ENCODE data around the gene NETO1.
A peak's percentile ranks its signal among the peaks of the same experiment; 100 is the strongest.

Gene NETO1

GRCh38 chr18:72866901-72867745 is 664 bp downstream of the NETO1 start:
- Histone ChIP-seq H3K9ac (ENCODE audit: low read depth, low read length, poor library complexity, severe bottlenecking) (peak overlapping the region; percentile 76), H3K9me3 (ENCODE audit: insufficient read depth, low read depth, low read length) (no peaks in the 10 kb centered on the region), H3F3A (ENCODE audit: low read depth) (peaks cover 3% of the 10 kb centered on the region; the same call in 1 of the 2 replicates), H2AFZ (ENCODE audit: low read length) (peak overlapping the region; percentile 91), H3K4me1 (ENCODE audit: insufficient read depth, low read length, poor library complexity, severe bottlenecking) (peaks cover 50% of the 10 kb centered on the region), H3K79me2 (ENCODE audit: insufficient read depth, low read length) (peaks cover 78% of the 10 kb centered on the region), H3K27me3 (ENCODE audit: insufficient read depth, low read length, poor library complexity, severe bottlenecking) (no peaks in the 10 kb centered on the region), H3K4me3 (ENCODE audit: low read length, poor library complexity, severe bottlenecking) (peak overlapping the region; percentile 85), H3K4me2 (ENCODE audit: low read depth, low read length, poor library complexity, severe bottlenecking) (peak overlapping the region; percentile 87), H3K36me3 (ENCODE audit: insufficient read depth, low read length) (peaks cover 16% of the 10 kb centered on the region; the same call in 1 of the 2 replicates), H3K9me2 (replicated peaks; ENCODE audit: low read depth, low read length) (no peaks in the 10 kb centered on the region), H4K20me1 (ENCODE audit: insufficient read depth, low read length, poor library complexity, severe bottlenecking) (peaks cover 17% of the 10 kb centered on the region)
- TF ChIP-seq EZH2phosphoT487 (IDR thresholded peaks at IDR 0.05; ENCODE audit: borderline replicate concordance) (no peak), CTCF (conservative IDR thresholded peaks at IDR 0.05; ENCODE audit: low read length) (no peak)

- Histone ChIP-seq H3K36me3 (ENCODE audit: insufficient read depth, low read length) (peaks cover 16% of the 10 kb centered on the region; the same call in 1 of the 2 replicates), H3K9me3 (ENCODE audit: insufficient read depth, low read depth, low read length) (no peaks in the 10 kb centered on the region), H3F3A (ENCODE audit: low read depth) (no peaks in the 10 kb centered on the region; the same call in 1 of the 2 replicates), H3K79me2 (ENCODE audit: insufficient read depth, low read length) (peaks cover 81% of the 10 kb centered on the region), H3K4me3 (ENCODE audit: low read length, poor library complexity, severe bottlenecking) (peak overlapping the region; percentile 85), H4K20me1 (ENCODE audit: insufficient read depth, low read length, poor library complexity, severe bottlenecking) (peaks cover 17% of the 10 kb centered on the region), H3K4me1 (ENCODE audit: insufficient read depth, low read length, poor library complexity, severe bottlenecking) (peaks cover 47% of the 10 kb centered on the region), H2AFZ (ENCODE audit: low read length) (peak overlapping the region; percentile 91), H3K27me3 (ENCODE audit: insufficient read depth, low read length, poor library complexity, severe bottlenecking) (no peaks in the 10 kb centered on the region), H3K4me2 (ENCODE audit: low read depth, low read length, poor library complexity, severe bottlenecking) (peak overlapping the region; percentile 87), H3K9ac (ENCODE audit: low read depth, low read length, poor library complexity, severe bottlenecking) (peak overlapping the region; percentile 76), H3K9me2 (replicated peaks; ENCODE audit: low read depth, low read length) (no peaks in the 10 kb centered on the region)
- TF ChIP-seq EZH2phosphoT487 (IDR thresholded peaks at IDR 0.05; ENCODE audit: borderline replicate concordance), result no peak
- TF ChIP-seq CTCF (conservative IDR thresholded peaks at IDR 0.05; ENCODE audit: low read length), result no peak
Measured at GRCh38 chr18:72866442-72866900, 1.3 kb downstream of the NETO1 start.

- H4K20me1 ChIP-seq (ENCODE audit: insufficient read depth, low read length, poor library complexity, severe bottlenecking), result peaks cover 17% of the 10 kb centered on the region
- peaks cover 16% of the 10 kb centered on the region; the same call in 1 of the 2 replicates for H3K36me3 ChIP-seq (ENCODE audit: insufficient read depth, low read length)
- no peak overlapping the region for H3K9ac ChIP-seq (ENCODE audit: low read depth, low read length, poor library complexity, severe bottlenecking)
- H3F3A ChIP-seq (ENCODE audit: low read depth), result no peaks in the 10 kb centered on the region
- TF ChIP-seq EZH2phosphoT487 (IDR thresholded peaks at IDR 0.05; ENCODE audit: borderline replicate concordance) (no peak), CTCF (conservative IDR thresholded peaks at IDR 0.05; ENCODE audit: low read length) (no peak)
- H3K4me1 ChIP-seq (ENCODE audit: insufficient read depth, low read length, poor library complexity, severe bottlenecking), result peaks cover 30% of the 10 kb centered on the region
- no peaks in the 10 kb centered on the region for H3K27me3 ChIP-seq (ENCODE audit: insufficient read depth, low read length, poor library complexity, severe bottlenecking)
- H2AFZ ChIP-seq (ENCODE audit: low read length), result no peak overlapping the region
- peak overlapping the region; percentile 87 for H3K4me2 ChIP-seq (ENCODE audit: low read depth, low read length, poor library complexity, severe bottlenecking)
- H3K9me3 ChIP-seq (ENCODE audit: insufficient read depth, low read depth, low read length), result no peaks in the 10 kb centered on the region
- H3K9me2 ChIP-seq (replicated peaks; ENCODE audit: low read depth, low read length), result no peaks in the 10 kb centered on the region
- peaks cover 65% of the 10 kb centered on the region for H3K79me2 ChIP-seq (ENCODE audit: insufficient read depth, low read length)
- H3K4me3 ChIP-seq (ENCODE audit: low read length, poor library complexity, severe bottlenecking), result no peak overlapping the region
Measured at GRCh38 chr18:72863754-72864153, 4.0 kb downstream of the NETO1 start.

All from Loucy (cell line).